Fibroblast of lung (primary cell): ENCODE measurements around the gene GABRD.

Experiments
- EZH2 ChIP-seq: IDR thresholded peaks from 2 replicates; pipeline ENCODE4 v1.5.1; 2012; ENCODE audit warnings: low read length, control low read depth, mild to moderate bottlenecking; ENCODE audit errors: missing control alignments
- TF ChIP-seq, protein P1 (sequence below), 2 donors: IDR thresholded peaks in 1 of 2; conservative IDR thresholded peaks in 1 of 2; 1 replicate in 1 of 2; 2 replicates in 1 of 2; pipeline ENCODE4 v1.5.1; 2011 to 2012; ENCODE audit warnings: low read length in 2 of 2, control low read depth in 1 of 2, inconsistent platforms in 1 of 2, low read depth in 1 of 2, mild to moderate bottlenecking in 1 of 2

DNA sequence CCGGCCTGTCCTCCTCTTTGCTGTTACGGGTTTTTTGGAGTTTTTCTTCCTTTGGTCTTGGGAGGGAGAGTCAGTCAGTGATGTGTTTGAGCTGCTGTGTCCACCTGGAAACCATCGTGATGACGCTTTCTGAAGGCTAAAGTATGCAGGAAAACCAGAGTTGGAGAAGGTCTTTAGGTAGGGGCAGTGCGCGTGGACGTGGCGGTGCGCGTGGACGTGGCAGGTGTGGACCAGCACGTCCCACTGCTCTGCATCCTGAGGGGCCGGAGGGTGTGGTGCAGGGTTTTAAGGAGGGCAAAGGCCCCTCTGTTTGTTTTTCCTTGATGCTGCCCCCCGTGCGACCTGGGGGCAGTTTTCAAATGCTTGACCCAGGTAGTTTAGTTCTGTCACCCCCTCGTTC lies 61.0 kb downstream of the GABRD start:
- TF ChIP-seq, protein P1, sequence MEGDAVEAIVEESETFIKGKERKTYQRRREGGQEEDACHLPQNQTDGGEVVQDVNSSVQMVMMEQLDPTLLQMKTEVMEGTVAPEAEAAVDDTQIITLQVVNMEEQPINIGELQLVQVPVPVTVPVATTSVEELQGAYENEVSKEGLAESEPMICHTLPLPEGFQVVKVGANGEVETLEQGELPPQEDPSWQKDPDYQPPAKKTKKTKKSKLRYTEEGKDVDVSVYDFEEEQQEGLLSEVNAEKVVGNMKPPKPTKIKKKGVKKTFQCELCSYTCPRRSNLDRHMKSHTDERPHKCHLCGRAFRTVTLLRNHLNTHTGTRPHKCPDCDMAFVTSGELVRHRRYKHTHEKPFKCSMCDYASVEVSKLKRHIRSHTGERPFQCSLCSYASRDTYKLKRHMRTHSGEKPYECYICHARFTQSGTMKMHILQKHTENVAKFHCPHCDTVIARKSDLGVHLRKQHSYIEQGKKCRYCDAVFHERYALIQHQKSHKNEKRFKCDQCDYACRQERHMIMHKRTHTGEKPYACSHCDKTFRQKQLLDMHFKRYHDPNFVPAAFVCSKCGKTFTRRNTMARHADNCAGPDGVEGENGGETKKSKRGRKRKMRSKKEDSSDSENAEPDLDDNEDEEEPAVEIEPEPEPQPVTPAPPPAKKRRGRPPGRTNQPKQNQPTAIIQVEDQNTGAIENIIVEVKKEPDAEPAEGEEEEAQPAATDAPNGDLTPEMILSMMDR (conservative IDR thresholded peaks at IDR 0.05 in 1 of 2, IDR thresholded peaks at IDR 0.05 in 1 of 2; ENCODE audit: low read depth in 1 of 2, low read length in 2 of 2) = no peak
- no peak for TF ChIP-seq EZH2
